ENCODE data around the gene PLCB4. TPM values are rescaled to one million over a fixed set of nuclear protein-coding genes. Genes with fewer than 3 reads are reported as not detected.

The PLCB4 gene
- total and polyA plus RNA-seq, 2 experiments from 2014 or later, result 6.5 to 16.1 TPM

- no peak overlapping the region for H3K4me2 ChIP-seq
- Mint-ChIP-seq H3K27me3 (ENCODE audit: insufficient read depth, low read depth, poor library complexity) (no peaks in the 10 kb centered on the region), H3K36me3 (ENCODE audit: low read depth) (no peaks in the 10 kb centered on the region), H3K9me3 (no peaks in the 10 kb centered on the region), H3K4me1 (peaks cover 2% of the 10 kb centered on the region; the same call in 1 of the 3 replicates), H3K27ac (no peak overlapping the region), H3K4me3 (no peak overlapping the region)
- H3K27ac ChIP-seq (ENCODE audit: low read depth), result no peak overlapping the region
- H3K27me3 ChIP-seq (ENCODE audit: insufficient read depth), result no peaks in the 10 kb centered on the region
- H4K20me1 ChIP-seq (replicated peaks; ENCODE audit: insufficient read depth), result no peaks in the 10 kb centered on the region
- TF ChIP-seq STAT1 (IDR thresholded peaks at IDR 0.05; ENCODE audit: unreplicated experiment) (no peak), ZNF331 (CRISPR knock-in tag; IDR thresholded peaks at IDR 0.05; ENCODE audit: low read depth) (no peak), CREB1 (CRISPR knock-in tag; IDR thresholded peaks at IDR 0.05; ENCODE audit: low read depth) (no peak)
- TF ChIP-seq, protein P1, sequence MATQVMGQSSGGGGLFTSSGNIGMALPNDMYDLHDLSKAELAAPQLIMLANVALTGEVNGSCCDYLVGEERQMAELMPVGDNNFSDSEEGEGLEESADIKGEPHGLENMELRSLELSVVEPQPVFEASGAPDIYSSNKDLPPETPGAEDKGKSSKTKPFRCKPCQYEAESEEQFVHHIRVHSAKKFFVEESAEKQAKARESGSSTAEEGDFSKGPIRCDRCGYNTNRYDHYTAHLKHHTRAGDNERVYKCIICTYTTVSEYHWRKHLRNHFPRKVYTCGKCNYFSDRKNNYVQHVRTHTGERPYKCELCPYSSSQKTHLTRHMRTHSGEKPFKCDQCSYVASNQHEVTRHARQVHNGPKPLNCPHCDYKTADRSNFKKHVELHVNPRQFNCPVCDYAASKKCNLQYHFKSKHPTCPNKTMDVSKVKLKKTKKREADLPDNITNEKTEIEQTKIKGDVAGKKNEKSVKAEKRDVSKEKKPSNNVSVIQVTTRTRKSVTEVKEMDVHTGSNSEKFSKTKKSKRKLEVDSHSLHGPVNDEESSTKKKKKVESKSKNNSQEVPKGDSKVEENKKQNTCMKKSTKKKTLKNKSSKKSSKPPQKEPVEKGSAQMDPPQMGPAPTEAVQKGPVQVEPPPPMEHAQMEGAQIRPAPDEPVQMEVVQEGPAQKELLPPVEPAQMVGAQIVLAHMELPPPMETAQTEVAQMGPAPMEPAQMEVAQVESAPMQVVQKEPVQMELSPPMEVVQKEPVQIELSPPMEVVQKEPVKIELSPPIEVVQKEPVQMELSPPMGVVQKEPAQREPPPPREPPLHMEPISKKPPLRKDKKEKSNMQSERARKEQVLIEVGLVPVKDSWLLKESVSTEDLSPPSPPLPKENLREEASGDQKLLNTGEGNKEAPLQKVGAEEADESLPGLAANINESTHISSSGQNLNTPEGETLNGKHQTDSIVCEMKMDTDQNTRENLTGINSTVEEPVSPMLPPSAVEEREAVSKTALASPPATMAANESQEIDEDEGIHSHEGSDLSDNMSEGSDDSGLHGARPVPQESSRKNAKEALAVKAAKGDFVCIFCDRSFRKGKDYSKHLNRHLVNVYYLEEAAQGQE (IDR thresholded peaks at IDR 0.05; ENCODE audit: unreplicated experiment), result no peak
- TF ChIP-seq, protein P2, sequence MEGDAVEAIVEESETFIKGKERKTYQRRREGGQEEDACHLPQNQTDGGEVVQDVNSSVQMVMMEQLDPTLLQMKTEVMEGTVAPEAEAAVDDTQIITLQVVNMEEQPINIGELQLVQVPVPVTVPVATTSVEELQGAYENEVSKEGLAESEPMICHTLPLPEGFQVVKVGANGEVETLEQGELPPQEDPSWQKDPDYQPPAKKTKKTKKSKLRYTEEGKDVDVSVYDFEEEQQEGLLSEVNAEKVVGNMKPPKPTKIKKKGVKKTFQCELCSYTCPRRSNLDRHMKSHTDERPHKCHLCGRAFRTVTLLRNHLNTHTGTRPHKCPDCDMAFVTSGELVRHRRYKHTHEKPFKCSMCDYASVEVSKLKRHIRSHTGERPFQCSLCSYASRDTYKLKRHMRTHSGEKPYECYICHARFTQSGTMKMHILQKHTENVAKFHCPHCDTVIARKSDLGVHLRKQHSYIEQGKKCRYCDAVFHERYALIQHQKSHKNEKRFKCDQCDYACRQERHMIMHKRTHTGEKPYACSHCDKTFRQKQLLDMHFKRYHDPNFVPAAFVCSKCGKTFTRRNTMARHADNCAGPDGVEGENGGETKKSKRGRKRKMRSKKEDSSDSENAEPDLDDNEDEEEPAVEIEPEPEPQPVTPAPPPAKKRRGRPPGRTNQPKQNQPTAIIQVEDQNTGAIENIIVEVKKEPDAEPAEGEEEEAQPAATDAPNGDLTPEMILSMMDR (conservative IDR thresholded peaks at IDR 0.05; ENCODE audit: low read depth in 2 of 2), result no peak
- H3K4me1 ChIP-seq (ENCODE audit: insufficient read depth), result no peaks in the 10 kb centered on the region
- no peaks in the 10 kb centered on the region for H3K9me2 ChIP-seq (ENCODE audit: insufficient read depth)
- no peaks in the 10 kb centered on the region for H3K36me3 ChIP-seq (ENCODE audit: insufficient read depth)
- H2AFZ ChIP-seq, result no peak overlapping the region
- H3K4me3 ChIP-seq, result no peak overlapping the region
- DNase-seq (ENCODE audit: low spot score), result no peak
- no peaks in the 10 kb centered on the region for H3F3A ChIP-seq (replicated peaks; ENCODE audit: low read depth)
- no peak for ATAC-seq
- H3K79me2 ChIP-seq (replicated peaks; ENCODE audit: insufficient read depth), result no peaks in the 10 kb centered on the region; the same call in 1 of the 2 replicates
These were observed 43.9 kb downstream of the PLCB4 start for GRCh38 chr20:9112541-9113515.

DNA sequence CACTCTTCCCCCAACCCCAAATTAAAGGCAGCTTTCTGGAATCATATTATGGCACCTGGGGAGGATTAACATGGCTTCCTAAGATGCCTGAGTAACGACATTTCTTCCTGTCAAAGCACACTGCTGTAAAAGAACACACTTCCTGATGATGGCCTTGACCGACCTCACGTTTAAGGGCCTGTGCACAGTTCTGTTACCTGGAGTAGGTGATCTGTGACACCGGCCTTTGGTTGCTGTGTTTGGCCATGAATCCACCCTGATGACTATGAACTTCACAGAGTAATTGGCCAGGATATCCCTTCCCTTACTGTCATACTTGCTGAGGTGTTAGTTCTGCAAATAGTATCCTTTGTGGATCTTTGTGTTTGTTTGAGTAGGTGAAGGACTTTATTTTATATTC, 45.8 kb downstream of the PLCB4 start:
- DNase-seq (ENCODE audit: low spot score) (no peak), ATAC-seq (no peak)
- Mint-ChIP-seq H3K4me1 (peaks cover 2% of the 10 kb centered on the region; the same call in 1 of the 3 replicates), H3K27me3 (ENCODE audit: insufficient read depth, low read depth, poor library complexity) (no peaks in the 10 kb centered on the region), H3K36me3 (ENCODE audit: low read depth) (no peaks in the 10 kb centered on the region), H3K27ac (no peak overlapping the region), H3K4me3 (no peak overlapping the region), H3K9me3 (no peaks in the 10 kb centered on the region)
- no peaks in the 10 kb centered on the region for H3K9me2 ChIP-seq (ENCODE audit: insufficient read depth)
- no peaks in the 10 kb centered on the region; the same call in 1 of the 2 replicates for H3K79me2 ChIP-seq (replicated peaks; ENCODE audit: insufficient read depth)
- no peak overlapping the region for H3K4me3 ChIP-seq
- H3K27me3 ChIP-seq (ENCODE audit: insufficient read depth), result no peaks in the 10 kb centered on the region
- H3K36me3 ChIP-seq (ENCODE audit: insufficient read depth), result no peaks in the 10 kb centered on the region
- no peak overlapping the region for H3K27ac ChIP-seq (ENCODE audit: low read depth)
- no peaks in the 10 kb centered on the region for H3K4me1 ChIP-seq (ENCODE audit: insufficient read depth)
- H4K20me1 ChIP-seq (replicated peaks; ENCODE audit: insufficient read depth), result no peaks in the 10 kb centered on the region; the same call in 1 of the 2 replicates
- H3F3A ChIP-seq (replicated peaks; ENCODE audit: low read depth), result no peaks in the 10 kb centered on the region
- H3K4me2 ChIP-seq, result no peak overlapping the region
- no peak overlapping the region for H2AFZ ChIP-seq
- TF ChIP-seq ZNF331 (CRISPR knock-in tag; IDR thresholded peaks at IDR 0.05; ENCODE audit: low read depth), result no peak
- TF ChIP-seq EZH2 (IDR thresholded peaks at IDR 0.05; ENCODE audit: low read depth, unreplicated experiment), result no peak
- TF ChIP-seq ETS1 (IDR thresholded peaks at IDR 0.05), result no peak
- TF ChIP-seq, protein P1 (IDR thresholded peaks at IDR 0.05; ENCODE audit: unreplicated experiment), result no peak
- no peak for TF ChIP-seq CREB1 (CRISPR knock-in tag; IDR thresholded peaks at IDR 0.05; ENCODE audit: low read depth)
- TF ChIP-seq, protein P2 (conservative IDR thresholded peaks at IDR 0.05; ENCODE audit: low read depth in 2 of 2), result no peak
- TF ChIP-seq POLR2AphosphoS5 (IDR thresholded peaks at IDR 0.05; ENCODE audit: low read depth), result no peak
- no peak for TF ChIP-seq JUNB (IDR thresholded peaks at IDR 0.05; ENCODE audit: unreplicated experiment)
- no peak for TF ChIP-seq STAT1 (IDR thresholded peaks at IDR 0.05; ENCODE audit: unreplicated experiment)

Measured in GM23338 (cell line).